HCT116 (cell line): ENCODE measurements around the gene GRIPAP1. TPM values are rescaled to one million over a fixed set of nuclear protein-coding genes. Genes with fewer than 3 reads are reported as not detected.
A peak's percentile ranks its signal among the peaks of the same experiment; 100 is the strongest.

Source experiments
- ATAC-seq: fragments of 200-7000 bp; cut with Tn5 transposase; 2 replicates; pipeline ENCODE4 v1.9.1; 2020; ENCODE audit warnings: mild to moderate bottlenecking, moderate library complexity
- BruUV-seq: library from RNA; stranded (reverse); fragments of 400-500 nt; replicated peaks from 2 replicates; lab custom pipeline; 2021; lab: Mats Ljungman, UMichigan
- CTCF ChIA-PET: fragments of 300-600 bp; sonication (Branson Sonifier 250); formaldehyde crosslinking; loops from one replicate; lab custom pipeline; 2021; ENCODE audit warnings: antibody characterized with exemption; lab: Charles Lee
- POLR2A ChIA-PET: fragments of 300-600, 350-600 bp; sonication (Branson Sonifier 250); formaldehyde crosslinking; loops from one replicate; lab custom pipeline; 2021; ENCODE audit warnings: antibody characterized with exemption; lab: Charles Lee
- RAD21 ChIA-PET, 2 experiments: fragments of 300-600 bp; sonication (Branson Sonifier 250); formaldehyde crosslinking; loops; one replicate each; lab custom pipeline; 2023; ENCODE audit warnings: low total read pairs in 2 of 2; ENCODE audit not compliant: uncharacterized antibody in 2 of 2, unreplicated experiment in 2 of 2, low non-redundant PET in 1 of 2; lab: Charles Lee
- DNase-seq: peaks from one replicate; pipeline ENCODE4 v3.0.0-alpha.2; 2010; ENCODE audit warnings: low read depth, low spot score
- H2AFZ ChIP-seq: fragments of 200-600 bp; shearing (Covaris generic), sonication (generic); 2 replicates; pipeline ENCODE4 v1.6.1; 2017; ENCODE audit warnings: low read depth, mixed run types, mixed read lengths, antibody characterized with exemption, low read length; ENCODE audit not compliant: poor library complexity, severe bottlenecking
- H3K27ac ChIP-seq: 2 replicates; pipeline ENCODE4 v1.5.1; 2012; ENCODE audit warnings: low read depth, low read length
- H3K27me3 ChIP-seq: fragments of 200-600 bp; sonication (generic); 2 replicates; pipeline ENCODE4 v1.6.1; 2016; ENCODE audit warnings: mixed run types, low read length, mixed read lengths; ENCODE audit not compliant: insufficient read depth
- H3K36me3 ChIP-seq, 2 experiments: fragments of 200-500 bp in 1 of 2; fragments of 200-600 bp in 1 of 2; sonication (Bioruptor generic) in 1 of 2; sonication (generic) in 1 of 2; 2 replicates each; pipeline versions ENCODE4 v1.5.1 to v1.6.1; 2014 to 2016; ENCODE audit warnings: low read length in 2 of 2, inconsistent platforms in 1 of 2, mixed read lengths in 1 of 2, mixed run types in 1 of 2; ENCODE audit not compliant: insufficient read depth in 2 of 2, control insufficient read depth in 1 of 2
- H3K4me1 ChIP-seq, 2 experiments: fragments of 200-600 bp in 1 of 2; sonication (generic) in 1 of 2; 2 replicates each; pipeline versions ENCODE4 v1.5.1 to v1.6.1; 2012 to 2017; ENCODE audit warnings: low read length in 2 of 2, inconsistent platforms in 1 of 2, mild to moderate bottlenecking in 1 of 2, mixed read lengths in 1 of 2, mixed run types in 1 of 2, moderate library complexity in 1 of 2; ENCODE audit not compliant: insufficient read depth in 2 of 2, control insufficient read depth in 1 of 2
- H3K4me2 ChIP-seq: fragments of 200-600 bp; sonication (generic); 2 replicates; pipeline ENCODE4 v1.6.1; 2017; ENCODE audit warnings: mixed run types, low read length, mixed read lengths
- H3K4me3 ChIP-seq, 2 experiments: fragments of 200-600 bp in 1 of 2; sonication (generic) in 1 of 2; replicated peaks in 1 of 2; 2 replicates each; pipeline ENCODE4 v1.5.1; 2011 to 2016; ENCODE audit warnings: low read length in 2 of 2, control low read depth in 1 of 2, low read depth in 1 of 2, mild to moderate bottlenecking in 1 of 2, mixed read lengths in 1 of 2, mixed run types in 1 of 2
- H3K79me2 ChIP-seq: fragments of 200-600 bp; sonication (generic); 2 replicates; pipeline ENCODE4 v1.6.1; 2017; ENCODE audit warnings: mild to moderate bottlenecking, mixed run types, low read length, moderate library complexity, mixed read lengths; ENCODE audit not compliant: insufficient read depth
- H3K9ac ChIP-seq: fragments of 200-600 bp; sonication (generic); 2 replicates; pipeline ENCODE4 v1.6.1; 2016; ENCODE audit warnings: low read length, mixed read lengths
- H3K9me2 ChIP-seq: fragments of 200-600 bp; sonication (generic), shearing (Covaris generic); 2 replicates; pipeline ENCODE4 v1.6.1; 2017; ENCODE audit warnings: mixed run types, mild to moderate bottlenecking, moderate library complexity; ENCODE audit not compliant: insufficient read depth
- H3K9me3 ChIP-seq, 2 experiments: fragments of 200-500 bp in 1 of 2; fragments of 200-600 bp in 1 of 2; sonication (Bioruptor generic) in 1 of 2; sonication (generic) in 1 of 2; 2 replicates each; pipeline ENCODE4 v1.6.1; 2014 to 2017; ENCODE audit warnings: low read length in 2 of 2, mixed read lengths in 2 of 2, inconsistent platforms in 1 of 2, low read depth in 1 of 2, mild to moderate bottlenecking in 1 of 2, mixed run types in 1 of 2, moderate library complexity in 1 of 2; ENCODE audit not compliant: control insufficient read depth in 1 of 2, insufficient read depth in 1 of 2
- H4K20me1 ChIP-seq: fragments of 200-600 bp; sonication (generic), shearing (Covaris generic); 2 replicates; pipeline ENCODE4 v1.6.1; 2017; ENCODE audit warnings: mixed run types, mild to moderate bottlenecking, moderate library complexity; ENCODE audit not compliant: insufficient read depth
- CEBPB ChIP-seq: IDR thresholded peaks from 2 replicates; pipeline ENCODE4 v1.6.1; 2012; ENCODE audit warnings: low read depth
- EGR1 ChIP-seq: IDR thresholded peaks from 2 replicates; pipeline ENCODE4 v1.6.1; 2012; ENCODE audit warnings: low read depth
- ELF1 ChIP-seq: IDR thresholded peaks from 2 replicates; pipeline ENCODE4 v1.6.1; 2012; ENCODE audit warnings: low read depth, borderline replicate concordance
- EZH2phosphoT487 ChIP-seq: fragments of 200-600 bp; IDR thresholded peaks from 2 replicates; pipeline ENCODE4 v1.6.1; 2018; ENCODE audit warnings: antibody characterized with exemption, borderline replicate concordance
- JUND ChIP-seq: IDR thresholded peaks from 2 replicates; pipeline ENCODE4 v1.6.1; 2012
- MAX ChIP-seq: IDR thresholded peaks from 2 replicates; pipeline ENCODE4 v1.6.1; 2012
- POLR2A ChIP-seq: IDR thresholded peaks from 2 replicates; pipeline ENCODE4 v1.7.0; 2011; ENCODE audit warnings: borderline replicate concordance; ENCODE audit not compliant: insufficient read depth, insufficient read length; ENCODE audit errors: extremely low read depth
- POLR2AphosphoS5 ChIP-seq: IDR thresholded peaks from 2 replicates; pipeline ENCODE4 v1.6.1; 2011; ENCODE audit warnings: mild to moderate bottlenecking, low read depth, low read length, moderate library complexity
- RAD21 ChIP-seq: IDR thresholded peaks from 2 replicates; pipeline ENCODE4 v1.6.1; 2012; ENCODE audit warnings: low read depth, mild to moderate bottlenecking
- SIN3A ChIP-seq: IDR thresholded peaks from 2 replicates; pipeline ENCODE4 v1.6.1; 2012; ENCODE audit warnings: low read depth
- TCF7L2 ChIP-seq: IDR thresholded peaks from 2 replicates; pipeline ENCODE4 v1.7.0; 2011; ENCODE audit warnings: borderline replicate concordance, inconsistent platforms; ENCODE audit not compliant: insufficient read depth, insufficient read length; ENCODE audit errors: extremely low read depth
- ZFX ChIP-seq: fragments of 450-650 bp; IDR thresholded peaks from 2 replicates; pipeline ENCODE4 v1.6.1; 2017
- ZNF274 ChIP-seq: fragments of 200-500 bp; sonication (Bioruptor generic); IDR thresholded peaks from 2 replicates; pipeline ENCODE4 v1.6.1; 2014; ENCODE audit warnings: mild to moderate bottlenecking, low read depth, low read length, inconsistent platforms
- intact Hi-C: fragments of 100-400 bp; cut with micrococcal nuclease; formaldehyde crosslinking; loops from 2 replicates; pipeline ENCODE4 v1.10.0; 2022
- total RNA-seq: library from RNA; stranded (reverse); gene quantifications from one replicate; pipeline ENCODE4 v1.2.1, GENCODE V29; 2021; ENCODE audit not compliant: unreplicated experiment
- TF ChIP-seq, protein P1 (sequence below), 3 experiments: fragments of 200-600 bp in 1 of 3; sonication (generic) in 1 of 3; IDR thresholded peaks in 2 of 3; conservative IDR thresholded peaks in 1 of 3; 2 replicates each; pipeline ENCODE4 v1.5.1; 2012 to 2017; ENCODE audit warnings: low read depth in 2 of 3, low read length in 2 of 3, antibody characterized with exemption in 1 of 3, borderline replicate concordance in 1 of 3, control low read depth in 1 of 3, mild to moderate bottlenecking in 1 of 3, mixed read lengths in 1 of 3, mixed run types in 1 of 3, moderate library complexity in 1 of 3; ENCODE audit not compliant: insufficient read depth in 1 of 3
- TF ChIP-seq, protein P2 (sequence below): IDR thresholded peaks from 2 replicates; pipeline ENCODE4 v1.6.1; 2012
- TF ChIP-seq, protein P3 (sequence below): IDR thresholded peaks from 2 replicates; pipeline ENCODE4 v1.6.1; 2011; ENCODE audit warnings: mild to moderate bottlenecking, low read length, moderate library complexity; ENCODE audit not compliant: insufficient replicate concordance; ENCODE audit errors: extremely low read depth

Gene GRIPAP1
- total RNA-seq, 1 experiment from 2014 or later, result 39.4 TPM

GRCh38 chrX:48966796-48967579, 35.1 kb downstream of the GRIPAP1 start:
- no peak for ATAC-seq
- BruUV-seq, result no TSS peak
- POLR2A ChIA-PET, result interaction anchor here (0.6 kb wide), 1 partner anchor 35 kb away, joined by 3 read pairs; the partner anchor contains the start of gene GRIPAP1

GRCh38 chrX:48965959-48966358, 36.1 kb downstream of the GRIPAP1 start:
- Histone ChIP-seq H3K27me3 (no peaks in the 10 kb centered on the region), H3K9me3 (no peaks in the 10 kb centered on the region), H3K4me2 (no peak overlapping the region), H2AFZ (no peak overlapping the region), H3K36me3 (no peaks in the 10 kb centered on the region), H3K79me2 (no peaks in the 10 kb centered on the region), H3K9me2 (no peaks in the 10 kb centered on the region), H3K4me1 (peaks cover 0 to 5% of the 10 kb centered on the region in 2 experiments; a peak in 1 of 4 replicates), H3K27ac (no peak overlapping the region), H4K20me1 (no peaks in the 10 kb centered on the region), H3K9ac (no peak overlapping the region), H3K4me3 (no peak overlapping the region)
- TF ChIP-seq, protein P1, sequence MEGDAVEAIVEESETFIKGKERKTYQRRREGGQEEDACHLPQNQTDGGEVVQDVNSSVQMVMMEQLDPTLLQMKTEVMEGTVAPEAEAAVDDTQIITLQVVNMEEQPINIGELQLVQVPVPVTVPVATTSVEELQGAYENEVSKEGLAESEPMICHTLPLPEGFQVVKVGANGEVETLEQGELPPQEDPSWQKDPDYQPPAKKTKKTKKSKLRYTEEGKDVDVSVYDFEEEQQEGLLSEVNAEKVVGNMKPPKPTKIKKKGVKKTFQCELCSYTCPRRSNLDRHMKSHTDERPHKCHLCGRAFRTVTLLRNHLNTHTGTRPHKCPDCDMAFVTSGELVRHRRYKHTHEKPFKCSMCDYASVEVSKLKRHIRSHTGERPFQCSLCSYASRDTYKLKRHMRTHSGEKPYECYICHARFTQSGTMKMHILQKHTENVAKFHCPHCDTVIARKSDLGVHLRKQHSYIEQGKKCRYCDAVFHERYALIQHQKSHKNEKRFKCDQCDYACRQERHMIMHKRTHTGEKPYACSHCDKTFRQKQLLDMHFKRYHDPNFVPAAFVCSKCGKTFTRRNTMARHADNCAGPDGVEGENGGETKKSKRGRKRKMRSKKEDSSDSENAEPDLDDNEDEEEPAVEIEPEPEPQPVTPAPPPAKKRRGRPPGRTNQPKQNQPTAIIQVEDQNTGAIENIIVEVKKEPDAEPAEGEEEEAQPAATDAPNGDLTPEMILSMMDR (IDR thresholded peaks at IDR 0.05 in 2 of 3, conservative IDR thresholded peaks at IDR 0.05 in 1 of 3; ENCODE audit: borderline replicate concordance in 1 of 3, insufficient read depth in 1 of 3, low read depth in 2 of 3, low read length in 2 of 3), result no peak
- TF ChIP-seq EZH2phosphoT487, result no peak
- no peak for TF ChIP-seq POLR2AphosphoS5
- TF ChIP-seq RAD21, result no peak
- TF ChIP-seq CEBPB, result no peak
- TF ChIP-seq POLR2A, result no peak
- TF ChIP-seq ZNF274, result no peak
- TF ChIP-seq, protein P2, sequence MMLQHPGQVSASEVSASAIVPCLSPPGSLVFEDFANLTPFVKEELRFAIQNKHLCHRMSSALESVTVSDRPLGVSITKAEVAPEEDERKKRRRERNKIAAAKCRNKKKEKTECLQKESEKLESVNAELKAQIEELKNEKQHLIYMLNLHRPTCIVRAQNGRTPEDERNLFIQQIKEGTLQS, result no peak
- TF ChIP-seq SIN3A, result no peak
- TF ChIP-seq MAX, result no peak
- TF ChIP-seq EGR1, result no peak
- TF ChIP-seq TCF7L2, result no peak
- BruUV-seq, result no TSS peak
- no peak for DNase-seq
- CTCF ChIA-PET, result no interaction called here
- POLR2A ChIA-PET, result no interaction called here
- intact Hi-C loops, result no loop called here
- RAD21 ChIA-PET, result no interaction called here
- no peak for ATAC-seq

More at GRCh38 chrX:48966796-48967579, 35.1 kb downstream of the GRIPAP1 start:
- Histone ChIP-seq H3K4me2 (0 out of 2 replicates have a peak overlapping the region, but pooled peaks have one; percentile 14), H3K9ac (no peak overlapping the region), H3K4me3 (no peak overlapping the region), H4K20me1 (no peaks in the 10 kb centered on the region), H3K4me1 (peaks cover 0 to 5% of the 10 kb centered on the region in 2 experiments; a peak in 1 of 4 replicates), H3K79me2 (no peaks in the 10 kb centered on the region), H3K9me2 (no peaks in the 10 kb centered on the region), H2AFZ (no peak overlapping the region), H3K36me3 (no peaks in the 10 kb centered on the region), H3K27ac (no peak overlapping the region), H3K27me3 (no peaks in the 10 kb centered on the region), H3K9me3 (no peaks in the 10 kb centered on the region)
- TF ChIP-seq JUND (no peak), ELF1 (no peak), POLR2A (no peak), ZFX (no peak)
- TF ChIP-seq, protein P3, sequence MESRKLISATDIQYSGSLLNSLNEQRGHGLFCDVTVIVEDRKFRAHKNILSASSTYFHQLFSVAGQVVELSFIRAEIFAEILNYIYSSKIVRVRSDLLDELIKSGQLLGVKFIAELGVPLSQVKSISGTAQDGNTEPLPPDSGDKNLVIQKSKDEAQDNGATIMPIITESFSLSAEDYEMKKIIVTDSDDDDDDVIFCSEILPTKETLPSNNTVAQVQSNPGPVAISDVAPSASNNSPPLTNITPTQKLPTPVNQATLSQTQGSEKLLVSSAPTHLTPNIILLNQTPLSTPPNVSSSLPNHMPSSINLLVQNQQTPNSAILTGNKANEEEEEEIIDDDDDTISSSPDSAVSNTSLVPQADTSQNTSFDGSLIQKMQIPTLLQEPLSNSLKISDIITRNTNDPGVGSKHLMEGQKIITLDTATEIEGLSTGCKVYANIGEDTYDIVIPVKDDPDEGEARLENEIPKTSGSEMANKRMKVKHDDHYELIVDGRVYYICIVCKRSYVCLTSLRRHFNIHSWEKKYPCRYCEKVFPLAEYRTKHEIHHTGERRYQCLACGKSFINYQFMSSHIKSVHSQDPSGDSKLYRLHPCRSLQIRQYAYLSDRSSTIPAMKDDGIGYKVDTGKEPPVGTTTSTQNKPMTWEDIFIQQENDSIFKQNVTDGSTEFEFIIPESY, result no peak
- DNase-seq, result no peak
- CTCF ChIA-PET, result no interaction called here
- intact Hi-C loops, result no loop called here
- RAD21 ChIA-PET, result no interaction called here
